GM23338 (cell line): Measurements from ENCODE around the gene POU2F3. TPM values are rescaled to one million over a fixed set of nuclear protein-coding genes. Genes with fewer than 3 reads are reported as not detected.

ENCODE experiments used
- ATAC-seq: fragments of 200-7000 bp; cut with Tn5 transposase; 3 replicates; pipeline ENCODE4 v1.9.1; 2020
- DNase-seq: peaks from one replicate; pipeline ENCODE4 v3.0.0-alpha.2; 2015; ENCODE audit warnings: low spot score
- H2AFZ ChIP-seq: fragments of 200-600 bp; sonication (generic); 2 replicates; pipeline ENCODE4 v1.8.0; 2016; ENCODE audit warnings: antibody characterized with exemption, mild to moderate bottlenecking, moderate library complexity
- H3F3A ChIP-seq: fragments of 200-600 bp; sonication (generic); replicated peaks from 2 replicates; pipeline ENCODE4 v1.8.0; 2017; ENCODE audit warnings: antibody characterized with exemption, mixed run types, low read depth
- H3K27ac ChIP-seq: fragments of 200-600 bp; sonication (generic); 2 replicates; pipeline ENCODE4 v1.6.1; 2016; ENCODE audit warnings: low read depth
- H3K27me3 ChIP-seq: fragments of 200-600 bp; sonication (generic); 2 replicates; pipeline ENCODE4 v1.8.0; 2016; ENCODE audit warnings: mild to moderate bottlenecking, mixed run types, moderate library complexity; ENCODE audit not compliant: insufficient read depth
- H3K36me3 ChIP-seq: fragments of 200-600 bp; sonication (generic); 2 replicates; pipeline ENCODE4 v1.8.0; 2016; ENCODE audit warnings: mild to moderate bottlenecking; ENCODE audit not compliant: insufficient read depth
- H3K4me1 ChIP-seq: fragments of 200-600 bp; sonication (generic); 2 replicates; pipeline ENCODE4 v1.8.0; 2016; ENCODE audit warnings: mild to moderate bottlenecking, moderate library complexity; ENCODE audit not compliant: insufficient read depth
- H3K4me2 ChIP-seq: fragments of 200-600 bp; sonication (generic); 2 replicates; pipeline ENCODE4 v1.7.1; 2017; ENCODE audit warnings: mixed run types
- H3K4me3 ChIP-seq: fragments of 200-600 bp; sonication (generic); 2 replicates; pipeline ENCODE4 v1.6.1; 2016; ENCODE audit warnings: mixed run types
- H3K79me2 ChIP-seq: fragments of 200-600 bp; sonication (generic); replicated peaks from 2 replicates; pipeline ENCODE4 v1.8.0; 2017; ENCODE audit warnings: mild to moderate bottlenecking; ENCODE audit not compliant: insufficient read depth
- H3K9me2 ChIP-seq: fragments of 200-600 bp; sonication (generic); 2 replicates; pipeline ENCODE4 v1.8.0; 2017; ENCODE audit not compliant: insufficient read depth
- H4K20me1 ChIP-seq: fragments of 200-600 bp; sonication (generic); replicated peaks from 2 replicates; pipeline ENCODE4 v1.8.0; 2017; ENCODE audit warnings: mild to moderate bottlenecking; ENCODE audit not compliant: insufficient read depth
- H3K27ac Mint-ChIP-seq: 2 replicates; pipeline ENCODE4 v1.8.0; 2020; ENCODE audit warnings: inconsistent platforms, mild to moderate bottlenecking, moderate library complexity, mixed read lengths
- H3K27me3 Mint-ChIP-seq: 3 replicates; pipeline ENCODE4 v1.8.0; 2022; ENCODE audit warnings: low read depth, mild to moderate bottlenecking, moderate library complexity, mixed read lengths, inconsistent platforms; ENCODE audit not compliant: insufficient read depth, poor library complexity
- H3K36me3 Mint-ChIP-seq: 3 replicates; pipeline ENCODE4 v1.8.0; 2021; ENCODE audit warnings: low read depth, mild to moderate bottlenecking, inconsistent platforms, moderate library complexity, mixed read lengths
- H3K4me1 Mint-ChIP-seq: 3 replicates; pipeline ENCODE4 v1.8.0; 2020; ENCODE audit warnings: mild to moderate bottlenecking, inconsistent platforms, mixed read lengths
- H3K4me3 Mint-ChIP-seq: 3 replicates; pipeline ENCODE4 v1.8.0; 2021; ENCODE audit warnings: moderate library complexity, mild to moderate bottlenecking, inconsistent platforms, mixed read lengths
- H3K9me3 Mint-ChIP-seq: 3 replicates; pipeline ENCODE4 v1.8.0; 2020; ENCODE audit warnings: moderate library complexity, mild to moderate bottlenecking, inconsistent platforms, mixed read lengths
- EZH2 ChIP-seq: fragments of 200-600 bp; sonication (generic); IDR thresholded peaks from one replicate; pipeline ENCODE4 v1.8.0; 2017; ENCODE audit warnings: antibody characterized with exemption, mild to moderate bottlenecking, low read depth; ENCODE audit not compliant: unreplicated experiment
- EZH2phosphoT487 ChIP-seq: fragments of 200-600 bp; sonication (generic); IDR thresholded peaks from one replicate; pipeline ENCODE4 v1.8.1; 2018; ENCODE audit warnings: antibody characterized with exemption; ENCODE audit not compliant: unreplicated experiment
- NANOG ChIP-seq: IDR thresholded peaks from 2 replicates; pipeline ENCODE4 v1.6.1; 2016; ENCODE audit warnings: antibody characterized with exemption, borderline replicate concordance
- STAT1 ChIP-seq: IDR thresholded peaks from one replicate; pipeline ENCODE4 v1.6.1; 2016; ENCODE audit warnings: antibody characterized with exemption; ENCODE audit not compliant: unreplicated experiment
- ZNF331 ChIP-seq: fragments of 250-450 bp; sonication (Bioruptor Pico); IDR thresholded peaks from 2 replicates; pipeline ENCODE4 v1.5.0; 2020; ENCODE audit warnings: low read depth, mild to moderate bottlenecking, moderate library complexity
- polyA plus RNA-seq: library from polyadenylated mRNA; unstranded; fragments of >200 nt; fragmentation: Nextera tagmentation; extraction: Ambion mirVana; gene quantifications from 2 replicates; pipeline ENCODE4 v1.2.1, GENCODE V29; 2016
- total RNA-seq: library from RNA; depleted of rRNA; stranded (reverse); fragments of >200 nt; shearing (Covaris generic); gene quantifications from 2 replicates; pipeline ENCODE4 v1.2.3, GENCODE V29; 2014
- TF ChIP-seq, protein P1 (sequence below): IDR thresholded peaks from 2 replicates; pipeline ENCODE4 v1.6.1; 2016; ENCODE audit warnings: antibody characterized with exemption
- TF ChIP-seq, protein P2 (sequence below): fragments of 250-450 bp; sonication (Bioruptor Pico); IDR thresholded peaks from 2 replicates; pipeline ENCODE4 v1.5.0; 2020; ENCODE audit warnings: mild to moderate bottlenecking, moderate library complexity
- TF ChIP-seq, protein P3 (sequence below): IDR thresholded peaks from one replicate; pipeline ENCODE4 v1.6.1; 2018; ENCODE audit warnings: antibody characterized with exemption; ENCODE audit not compliant: unreplicated experiment
- TF ChIP-seq, protein P4 (sequence below), 2 experiments: fragments of 200-600 bp in 1 of 2; sonication (generic) in 1 of 2; conservative IDR thresholded peaks; 2 replicates each; pipeline versions ENCODE4 v1.5.1 to v1.6.1; 2016 to 2017; ENCODE audit warnings: antibody characterized with exemption in 2 of 2, low read depth in 2 of 2, mild to moderate bottlenecking in 2 of 2, moderate library complexity in 1 of 2

POU2F3 gene
- total and polyA plus RNA-seq, 2 experiments from 2014 or later: 0.45 to 0.79 TPM

DNA sequence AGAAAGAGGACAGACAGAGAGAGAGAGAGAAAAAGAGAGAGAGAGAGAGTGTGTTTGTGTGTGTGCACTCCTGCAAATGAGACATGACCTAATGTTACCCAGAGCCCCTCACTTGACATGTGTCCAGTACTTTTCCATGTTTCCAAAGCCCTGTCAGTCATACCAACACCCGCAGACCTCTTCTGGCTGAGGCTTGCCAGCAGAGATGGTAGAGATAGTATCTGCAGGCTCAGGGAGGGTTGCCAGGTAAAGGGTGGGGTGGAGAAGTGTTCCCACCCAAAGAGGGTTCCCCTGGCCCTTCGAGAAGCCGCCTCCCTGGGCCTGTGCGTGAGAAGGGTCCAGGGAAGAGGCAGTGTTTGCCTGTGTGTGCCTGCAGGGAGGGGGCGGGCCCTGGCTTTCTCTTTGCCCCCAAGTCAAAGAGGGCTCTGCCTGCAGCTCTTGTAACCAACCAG lies 40.7 kb downstream of the POU2F3 start:
- Histone ChIP-seq H3K4me3 (no peak overlapping the region), H3K79me2 (no peaks in the 10 kb centered on the region), H3K9me2 (no peaks in the 10 kb centered on the region), H3K27me3 (no peaks in the 10 kb centered on the region), H3K4me2 (no peak overlapping the region), H4K20me1 (no peaks in the 10 kb centered on the region), H3K27ac (no peak overlapping the region), H3F3A (no peaks in the 10 kb centered on the region), H2AFZ (peak overlapping the region; percentile 43; the same call in 1 of the 2 replicates), H3K36me3 (no peaks in the 10 kb centered on the region), H3K4me1 (peaks cover 7% of the 10 kb centered on the region)
- TF ChIP-seq NANOG (no peak), EZH2phosphoT487 (no peak), ZNF331 (no peak), EZH2 (no peak), STAT1 (no peak)
- TF ChIP-seq, protein P1, sequence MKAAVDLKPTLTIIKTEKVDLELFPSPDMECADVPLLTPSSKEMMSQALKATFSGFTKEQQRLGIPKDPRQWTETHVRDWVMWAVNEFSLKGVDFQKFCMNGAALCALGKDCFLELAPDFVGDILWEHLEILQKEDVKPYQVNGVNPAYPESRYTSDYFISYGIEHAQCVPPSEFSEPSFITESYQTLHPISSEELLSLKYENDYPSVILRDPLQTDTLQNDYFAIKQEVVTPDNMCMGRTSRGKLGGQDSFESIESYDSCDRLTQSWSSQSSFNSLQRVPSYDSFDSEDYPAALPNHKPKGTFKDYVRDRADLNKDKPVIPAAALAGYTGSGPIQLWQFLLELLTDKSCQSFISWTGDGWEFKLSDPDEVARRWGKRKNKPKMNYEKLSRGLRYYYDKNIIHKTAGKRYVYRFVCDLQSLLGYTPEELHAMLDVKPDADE: no peak
- TF ChIP-seq, protein P2, sequence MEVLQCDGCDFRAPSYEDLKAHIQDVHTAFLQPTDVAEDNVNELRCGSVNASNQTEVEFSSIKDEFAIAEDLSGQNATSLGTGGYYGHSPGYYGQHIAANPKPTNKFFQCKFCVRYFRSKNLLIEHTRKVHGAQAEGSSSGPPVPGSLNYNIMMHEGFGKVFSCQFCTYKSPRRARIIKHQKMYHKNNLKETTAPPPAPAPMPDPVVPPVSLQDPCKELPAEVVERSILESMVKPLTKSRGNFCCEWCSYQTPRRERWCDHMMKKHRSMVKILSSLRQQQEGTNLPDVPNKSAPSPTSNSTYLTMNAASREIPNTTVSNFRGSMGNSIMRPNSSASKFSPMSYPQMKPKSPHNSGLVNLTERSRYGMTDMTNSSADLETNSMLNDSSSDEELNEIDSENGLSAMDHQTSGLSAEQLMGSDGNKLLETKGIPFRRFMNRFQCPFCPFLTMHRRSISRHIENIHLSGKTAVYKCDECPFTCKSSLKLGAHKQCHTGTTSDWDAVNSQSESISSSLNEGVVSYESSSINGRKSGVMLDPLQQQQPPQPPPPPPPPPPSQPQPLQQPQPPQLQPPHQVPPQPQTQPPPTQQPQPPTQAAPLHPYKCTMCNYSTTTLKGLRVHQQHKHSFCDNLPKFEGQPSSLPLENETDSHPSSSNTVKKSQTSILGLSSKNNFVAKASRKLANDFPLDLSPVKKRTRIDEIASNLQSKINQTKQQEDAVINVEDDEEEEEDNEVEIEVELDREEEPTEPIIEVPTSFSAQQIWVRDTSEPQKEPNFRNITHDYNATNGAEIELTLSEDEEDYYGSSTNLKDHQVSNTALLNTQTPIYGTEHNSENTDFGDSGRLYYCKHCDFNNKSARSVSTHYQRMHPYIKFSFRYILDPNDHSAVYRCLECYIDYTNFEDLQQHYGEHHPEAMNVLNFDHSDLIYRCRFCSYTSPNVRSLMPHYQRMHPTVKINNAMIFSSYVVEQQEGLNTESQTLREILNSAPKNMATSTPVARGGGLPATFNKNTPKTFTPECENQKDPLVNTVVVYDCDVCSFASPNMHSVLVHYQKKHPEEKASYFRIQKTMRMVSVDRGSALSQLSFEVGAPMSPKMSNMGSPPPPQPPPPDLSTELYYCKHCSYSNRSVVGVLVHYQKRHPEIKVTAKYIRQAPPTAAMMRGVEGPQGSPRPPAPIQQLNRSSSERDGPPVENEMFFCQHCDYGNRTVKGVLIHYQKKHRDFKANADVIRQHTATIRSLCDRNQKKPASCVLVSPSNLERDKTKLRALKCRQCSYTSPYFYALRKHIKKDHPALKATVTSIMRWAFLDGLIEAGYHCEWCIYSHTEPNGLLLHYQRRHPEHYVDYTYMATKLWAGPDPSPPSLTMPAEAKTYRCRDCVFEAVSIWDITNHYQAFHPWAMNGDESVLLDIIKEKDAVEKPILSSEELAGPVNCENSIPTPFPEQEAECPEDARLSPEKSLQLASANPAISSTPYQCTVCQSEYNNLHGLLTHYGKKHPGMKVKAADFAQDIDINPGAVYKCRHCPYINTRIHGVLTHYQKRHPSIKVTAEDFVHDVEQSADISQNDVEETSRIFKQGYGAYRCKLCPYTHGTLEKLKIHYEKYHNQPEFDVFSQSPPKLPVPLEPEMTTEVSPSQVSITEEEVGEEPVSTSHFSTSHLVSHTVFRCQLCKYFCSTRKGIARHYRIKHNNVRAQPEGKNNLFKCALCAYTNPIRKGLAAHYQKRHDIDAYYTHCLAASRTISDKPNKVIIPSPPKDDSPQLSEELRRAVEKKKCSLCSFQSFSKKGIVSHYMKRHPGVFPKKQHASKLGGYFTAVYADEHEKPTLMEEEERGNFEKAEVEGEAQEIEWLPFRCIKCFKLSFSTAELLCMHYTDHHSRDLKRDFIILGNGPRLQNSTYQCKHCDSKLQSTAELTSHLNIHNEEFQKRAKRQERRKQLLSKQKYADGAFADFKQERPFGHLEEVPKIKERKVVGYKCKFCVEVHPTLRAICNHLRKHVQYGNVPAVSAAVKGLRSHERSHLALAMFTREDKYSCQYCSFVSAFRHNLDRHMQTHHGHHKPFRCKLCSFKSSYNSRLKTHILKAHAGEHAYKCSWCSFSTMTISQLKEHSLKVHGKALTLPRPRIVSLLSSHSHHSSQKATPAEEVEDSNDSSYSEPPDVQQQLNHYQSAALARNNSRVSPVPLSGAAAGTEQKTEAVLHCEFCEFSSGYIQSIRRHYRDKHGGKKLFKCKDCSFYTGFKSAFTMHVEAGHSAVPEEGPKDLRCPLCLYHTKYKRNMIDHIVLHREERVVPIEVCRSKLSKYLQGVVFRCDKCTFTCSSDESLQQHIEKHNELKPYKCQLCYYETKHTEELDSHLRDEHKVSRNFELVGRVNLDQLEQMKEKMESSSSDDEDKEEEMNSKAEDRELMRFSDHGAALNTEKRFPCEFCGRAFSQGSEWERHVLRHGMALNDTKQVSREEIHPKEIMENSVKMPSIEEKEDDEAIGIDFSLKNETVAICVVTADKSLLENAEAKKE (CRISPR knock-in tag): no peak
- TF ChIP-seq, protein P3, sequence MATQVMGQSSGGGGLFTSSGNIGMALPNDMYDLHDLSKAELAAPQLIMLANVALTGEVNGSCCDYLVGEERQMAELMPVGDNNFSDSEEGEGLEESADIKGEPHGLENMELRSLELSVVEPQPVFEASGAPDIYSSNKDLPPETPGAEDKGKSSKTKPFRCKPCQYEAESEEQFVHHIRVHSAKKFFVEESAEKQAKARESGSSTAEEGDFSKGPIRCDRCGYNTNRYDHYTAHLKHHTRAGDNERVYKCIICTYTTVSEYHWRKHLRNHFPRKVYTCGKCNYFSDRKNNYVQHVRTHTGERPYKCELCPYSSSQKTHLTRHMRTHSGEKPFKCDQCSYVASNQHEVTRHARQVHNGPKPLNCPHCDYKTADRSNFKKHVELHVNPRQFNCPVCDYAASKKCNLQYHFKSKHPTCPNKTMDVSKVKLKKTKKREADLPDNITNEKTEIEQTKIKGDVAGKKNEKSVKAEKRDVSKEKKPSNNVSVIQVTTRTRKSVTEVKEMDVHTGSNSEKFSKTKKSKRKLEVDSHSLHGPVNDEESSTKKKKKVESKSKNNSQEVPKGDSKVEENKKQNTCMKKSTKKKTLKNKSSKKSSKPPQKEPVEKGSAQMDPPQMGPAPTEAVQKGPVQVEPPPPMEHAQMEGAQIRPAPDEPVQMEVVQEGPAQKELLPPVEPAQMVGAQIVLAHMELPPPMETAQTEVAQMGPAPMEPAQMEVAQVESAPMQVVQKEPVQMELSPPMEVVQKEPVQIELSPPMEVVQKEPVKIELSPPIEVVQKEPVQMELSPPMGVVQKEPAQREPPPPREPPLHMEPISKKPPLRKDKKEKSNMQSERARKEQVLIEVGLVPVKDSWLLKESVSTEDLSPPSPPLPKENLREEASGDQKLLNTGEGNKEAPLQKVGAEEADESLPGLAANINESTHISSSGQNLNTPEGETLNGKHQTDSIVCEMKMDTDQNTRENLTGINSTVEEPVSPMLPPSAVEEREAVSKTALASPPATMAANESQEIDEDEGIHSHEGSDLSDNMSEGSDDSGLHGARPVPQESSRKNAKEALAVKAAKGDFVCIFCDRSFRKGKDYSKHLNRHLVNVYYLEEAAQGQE: no peak
- TF ChIP-seq, protein P4, sequence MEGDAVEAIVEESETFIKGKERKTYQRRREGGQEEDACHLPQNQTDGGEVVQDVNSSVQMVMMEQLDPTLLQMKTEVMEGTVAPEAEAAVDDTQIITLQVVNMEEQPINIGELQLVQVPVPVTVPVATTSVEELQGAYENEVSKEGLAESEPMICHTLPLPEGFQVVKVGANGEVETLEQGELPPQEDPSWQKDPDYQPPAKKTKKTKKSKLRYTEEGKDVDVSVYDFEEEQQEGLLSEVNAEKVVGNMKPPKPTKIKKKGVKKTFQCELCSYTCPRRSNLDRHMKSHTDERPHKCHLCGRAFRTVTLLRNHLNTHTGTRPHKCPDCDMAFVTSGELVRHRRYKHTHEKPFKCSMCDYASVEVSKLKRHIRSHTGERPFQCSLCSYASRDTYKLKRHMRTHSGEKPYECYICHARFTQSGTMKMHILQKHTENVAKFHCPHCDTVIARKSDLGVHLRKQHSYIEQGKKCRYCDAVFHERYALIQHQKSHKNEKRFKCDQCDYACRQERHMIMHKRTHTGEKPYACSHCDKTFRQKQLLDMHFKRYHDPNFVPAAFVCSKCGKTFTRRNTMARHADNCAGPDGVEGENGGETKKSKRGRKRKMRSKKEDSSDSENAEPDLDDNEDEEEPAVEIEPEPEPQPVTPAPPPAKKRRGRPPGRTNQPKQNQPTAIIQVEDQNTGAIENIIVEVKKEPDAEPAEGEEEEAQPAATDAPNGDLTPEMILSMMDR (conservative IDR thresholded peaks at IDR 0.05; ENCODE audit: low read depth in 2 of 2): no peak
- H3K27ac Mint-ChIP-seq: no peak overlapping the region
- ATAC-seq (peak; percentile 46), DNase-seq (no peak)
- H3K4me3 Mint-ChIP-seq: no peak overlapping the region; the same call in 2 of the 3 replicates
- H3K36me3 Mint-ChIP-seq: no peaks in the 10 kb centered on the region
- no peaks in the 10 kb centered on the region; the same call in 2 of the 3 replicates for H3K9me3 Mint-ChIP-seq
- peaks cover 10% of the 10 kb centered on the region for H3K27me3 Mint-ChIP-seq
- H3K4me1 Mint-ChIP-seq: peaks cover 6% of the 10 kb centered on the region
